ENCODE data around the gene ACVR2B. TPM values are rescaled to one million over a fixed set of nuclear protein-coding genes. Genes with fewer than 3 reads are reported as not detected.

Gene ACVR2B
- total and polyA plus RNA-seq, 10 of the 15 experiments (the other 5 are each of a cell fraction or from before 2014, with no cell fraction given), result 0.27 to 2.9 (median 1.0) TPM

DNA sequence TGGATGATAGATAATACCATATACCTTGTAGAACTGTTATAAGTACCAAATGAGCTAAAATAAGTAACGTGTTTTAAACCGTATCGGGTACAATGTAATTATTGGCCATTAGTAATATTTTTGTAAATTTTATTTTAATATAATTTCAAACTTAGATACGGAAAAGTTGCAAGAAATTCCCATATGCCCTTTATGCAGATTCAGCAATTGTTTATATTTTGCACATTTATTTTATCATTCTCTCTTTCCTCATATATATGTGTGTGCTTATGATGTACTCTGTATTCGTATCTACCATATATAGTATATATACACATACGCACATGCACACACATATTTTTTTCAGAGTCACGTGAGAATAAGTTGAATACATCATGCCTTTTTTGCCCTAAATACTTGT is 80.9 kb downstream of the ACVR2B start:
- Histone ChIP-seq H3K79me2 (ENCODE audit: control insufficient read depth, insufficient read depth, low read length) (no peaks in the 10 kb centered on the region), H3K9me3 (replicated peaks; ENCODE audit: control insufficient read depth, insufficient read depth, low read length) (no peaks in the 10 kb centered on the region), H3K36me3 (ENCODE audit: control insufficient read depth in 2 of 2, insufficient read depth in 2 of 2, low read length in 1 of 2) (no peaks in the 10 kb centered on the region; a peak in 2 of 4 replicates), H3K4me1 (ENCODE audit: control insufficient read depth, insufficient read depth, low read length) (no peaks in the 10 kb centered on the region), H3K27ac (ENCODE audit: control insufficient read depth, insufficient read depth) (no peak overlapping the region), H3K9ac (ENCODE audit: control insufficient read depth, insufficient read depth, low read length) (no peak overlapping the region), H2AFZ (ENCODE audit: control insufficient read depth, low read depth, low read length) (no peak overlapping the region), H4K20me1 (ENCODE audit: control insufficient read depth, insufficient read depth) (no peaks in the 10 kb centered on the region), H3K27me3 (replicated peaks in 1 of 2; ENCODE audit: control insufficient read depth in 2 of 2, insufficient read depth in 2 of 2, low read length in 1 of 2) (no peaks in the 10 kb centered on the region), H3K4me2 (ENCODE audit: control insufficient read depth, insufficient read depth) (no peak overlapping the region), H3K4me3 (no peak overlapping the region)
- intact Hi-C loops (cut with micrococcal nuclease; ENCODE audit: unreplicated experiment), result no loop called here
- RAD21 ChIA-PET (ENCODE audit: unreplicated experiment), result no interaction called here
- FAIRE-seq (no peak), ATAC-seq (no peak), DNase-seq (ENCODE audit: low read depth, low spot score) (no peak)
- in situ Hi-C loops (cut with MboI), result no loop called here
- CTCF ChIA-PET, result interaction anchor here (1.5 kb wide), 1 partner anchor 13 kb away, joined by 7 read pairs; no protein-coding TSS in a partner anchor
- no TSS peak for BruUV-seq (replicated peaks)
- POLR2A ChIA-PET, result no interaction called here
- 98% methylated on average over 7 of the region's 7 CpGs for WGBS (ENCODE audit: insufficient coverage, insufficient replicate concordance, low lambda C conversion rate, missing lambda C conversion rate)
- SMC1A ChIA-PET (ENCODE audit: uncharacterized antibody, unreplicated experiment), result interaction anchor here (0.9 kb wide), 1 partner anchor 10 kb away, joined by 3 read pairs; no protein-coding TSS in a partner anchor
- no peak for TF ChIP-seq CHD2 (IDR thresholded peaks at IDR 0.05; ENCODE audit: borderline replicate concordance, low read depth, low read length)
- TF ChIP-seq ZBTB4 (CRISPR knock-in tag; IDR thresholded peaks at IDR 0.05), result no peak
- TF ChIP-seq, protein P1, sequence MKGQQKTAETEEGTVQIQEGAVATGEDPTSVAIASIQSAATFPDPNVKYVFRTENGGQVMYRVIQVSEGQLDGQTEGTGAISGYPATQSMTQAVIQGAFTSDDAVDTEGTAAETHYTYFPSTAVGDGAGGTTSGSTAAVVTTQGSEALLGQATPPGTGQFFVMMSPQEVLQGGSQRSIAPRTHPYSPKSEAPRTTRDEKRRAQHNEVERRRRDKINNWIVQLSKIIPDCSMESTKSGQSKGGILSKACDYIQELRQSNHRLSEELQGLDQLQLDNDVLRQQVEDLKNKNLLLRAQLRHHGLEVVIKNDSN (IDR thresholded peaks at IDR 0.05; ENCODE audit: borderline replicate concordance, extremely low read length, insufficient read depth, low read depth, low read length), result no peak
- TF ChIP-seq ZNF622 (IDR thresholded peaks at IDR 0.05), result no peak
- TF ChIP-seq, protein P2, sequence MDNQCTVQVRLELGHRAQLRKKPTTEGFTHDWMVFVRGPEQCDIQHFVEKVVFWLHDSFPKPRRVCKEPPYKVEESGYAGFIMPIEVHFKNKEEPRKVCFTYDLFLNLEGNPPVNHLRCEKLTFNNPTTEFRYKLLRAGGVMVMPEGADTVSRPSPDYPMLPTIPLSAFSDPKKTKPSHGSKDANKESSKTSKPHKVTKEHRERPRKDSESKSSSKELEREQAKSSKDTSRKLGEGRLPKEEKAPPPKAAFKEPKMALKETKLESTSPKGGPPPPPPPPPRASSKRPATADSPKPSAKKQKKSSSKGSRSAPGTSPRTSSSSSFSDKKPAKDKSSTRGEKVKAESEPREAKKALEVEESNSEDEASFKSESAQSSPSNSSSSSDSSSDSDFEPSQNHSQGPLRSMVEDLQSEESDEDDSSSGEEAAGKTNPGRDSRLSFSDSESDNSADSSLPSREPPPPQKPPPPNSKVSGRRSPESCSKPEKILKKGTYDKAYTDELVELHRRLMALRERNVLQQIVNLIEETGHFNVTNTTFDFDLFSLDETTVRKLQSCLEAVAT (IDR thresholded peaks at IDR 0.05), result no peak
- TF ChIP-seq POLR2AphosphoS2 (IDR thresholded peaks at IDR 0.05; ENCODE audit: low read depth, low read length), result no peak
- TF ChIP-seq RELB (IDR thresholded peaks at IDR 0.05; ENCODE audit: low read depth), result no peak
- TF ChIP-seq ETV6 (conservative IDR thresholded peaks at IDR 0.05 in 1 of 2, IDR thresholded peaks at IDR 0.05 in 1 of 2; ENCODE audit: borderline replicate concordance in 1 of 2, low read depth in 1 of 2), result no peak
